Upper lobe of right lung (tissue), 1 donor: Measurements from ENCODE around the gene KANSL1. TPM values are rescaled to one million over a fixed set of nuclear protein-coding genes. Genes with fewer than 3 reads are reported as not detected.

ENCODE experiments used
- ATAC-seq: fragments of 200-7000 bp; cut with Tn5 transposase; one replicate; pipeline ENCODE4 v1.9.1; 2020; ENCODE audit warnings: mild to moderate bottlenecking, moderate library complexity
- DNase-seq: peaks from one replicate; pipeline ENCODE4 v3.0.0-alpha.2; 2020
- H3K27ac ChIP-seq: fragments of 200-600 bp; one replicate; pipeline ENCODE4 v1.8.0; 2022
- H3K27me3 ChIP-seq: fragments of 200-600 bp; one replicate; pipeline ENCODE4 v1.8.0; 2022; ENCODE audit warnings: mild to moderate bottlenecking
- H3K36me3 ChIP-seq: fragments of 200-600 bp; one replicate; pipeline ENCODE4 v1.8.0; 2022
- H3K4me1 ChIP-seq: fragments of 200-600 bp; one replicate; pipeline ENCODE4 v1.8.0; 2022
- H3K4me3 ChIP-seq: fragments of 200-600 bp; one replicate; pipeline ENCODE4 v1.8.0; 2022; ENCODE audit warnings: mild to moderate bottlenecking
- H3K9me3 ChIP-seq: fragments of 200-600 bp; one replicate; pipeline ENCODE4 v1.8.0; 2022
- intact Hi-C: fragments of 100-400 bp; cut with DNase I; formaldehyde crosslinking; loops from one replicate; pipeline ENCODE4 v1.11.0; 2022
- total RNA-seq: library from RNA; stranded (reverse); fragmentation: NEBNext Ultra II Directional; extraction: Animal tissue kit (Norgen Biotek cat#: 25700); gene quantifications from one replicate; pipeline ENCODE4 v1.2.1, GENCODE V29; 2021
- TF ChIP-seq, protein P1 (sequence below): fragments of 200-600 bp; IDR thresholded peaks from one replicate; pipeline ENCODE4 v1.8.0; 2022; ENCODE audit warnings: antibody characterized with exemption
- donor health status: DM: no; HTN: yes; CAD: no; lungs with severe emphysema.

Gene KANSL1
- total RNA-seq, 1 donor from 2014 or later: 69.8 TPM

DNA sequence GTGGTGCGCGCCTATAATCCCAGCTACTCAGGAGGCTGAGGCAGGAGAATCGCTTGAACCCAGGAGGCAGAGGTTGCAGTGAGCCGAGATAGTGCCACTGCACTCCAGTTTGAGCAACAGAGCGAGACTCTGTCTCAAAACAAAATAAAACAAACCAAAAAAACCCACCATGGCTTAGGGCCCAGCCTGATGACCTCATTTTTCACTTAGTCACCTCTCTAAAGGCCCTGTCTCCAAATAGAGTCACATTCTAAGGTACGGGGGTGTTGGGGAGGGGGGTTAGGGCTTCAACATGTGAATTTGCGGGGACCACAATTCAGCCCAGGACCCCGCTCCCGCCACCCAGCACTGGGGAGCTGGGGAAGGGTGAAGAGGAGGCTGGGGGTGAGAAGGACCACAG is 195.6 kb downstream of the KANSL1 start:
- intact Hi-C loops: no loop called here
- TF ChIP-seq, protein P1, sequence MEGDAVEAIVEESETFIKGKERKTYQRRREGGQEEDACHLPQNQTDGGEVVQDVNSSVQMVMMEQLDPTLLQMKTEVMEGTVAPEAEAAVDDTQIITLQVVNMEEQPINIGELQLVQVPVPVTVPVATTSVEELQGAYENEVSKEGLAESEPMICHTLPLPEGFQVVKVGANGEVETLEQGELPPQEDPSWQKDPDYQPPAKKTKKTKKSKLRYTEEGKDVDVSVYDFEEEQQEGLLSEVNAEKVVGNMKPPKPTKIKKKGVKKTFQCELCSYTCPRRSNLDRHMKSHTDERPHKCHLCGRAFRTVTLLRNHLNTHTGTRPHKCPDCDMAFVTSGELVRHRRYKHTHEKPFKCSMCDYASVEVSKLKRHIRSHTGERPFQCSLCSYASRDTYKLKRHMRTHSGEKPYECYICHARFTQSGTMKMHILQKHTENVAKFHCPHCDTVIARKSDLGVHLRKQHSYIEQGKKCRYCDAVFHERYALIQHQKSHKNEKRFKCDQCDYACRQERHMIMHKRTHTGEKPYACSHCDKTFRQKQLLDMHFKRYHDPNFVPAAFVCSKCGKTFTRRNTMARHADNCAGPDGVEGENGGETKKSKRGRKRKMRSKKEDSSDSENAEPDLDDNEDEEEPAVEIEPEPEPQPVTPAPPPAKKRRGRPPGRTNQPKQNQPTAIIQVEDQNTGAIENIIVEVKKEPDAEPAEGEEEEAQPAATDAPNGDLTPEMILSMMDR: no peak
- no peaks in the 10 kb centered on the region for H3K4me1 ChIP-seq
- H3K36me3 ChIP-seq: no peaks in the 10 kb centered on the region
- no peak overlapping the region for H3K27ac ChIP-seq
- H3K27me3 ChIP-seq: no peaks in the 10 kb centered on the region
- no peaks in the 10 kb centered on the region for H3K9me3 ChIP-seq
- no peak for DNase-seq
- no peak for ATAC-seq
- H3K4me3 ChIP-seq: no peak overlapping the region

- Histone ChIP-seq H3K27ac (no peak overlapping the region), H3K4me3 (no peak overlapping the region), H3K27me3 (no peaks in the 10 kb centered on the region), H3K9me3 (no peaks in the 10 kb centered on the region), H3K4me1 (no peaks in the 10 kb centered on the region), H3K36me3 (no peaks in the 10 kb centered on the region)
- TF ChIP-seq, protein P1: no peak
- no peak for DNase-seq
- intact Hi-C loops: no loop called here
- no peak for ATAC-seq
Observed at GRCh38 chr17:45997166-45997565, 196.1 kb downstream of the KANSL1 start.

DNA sequence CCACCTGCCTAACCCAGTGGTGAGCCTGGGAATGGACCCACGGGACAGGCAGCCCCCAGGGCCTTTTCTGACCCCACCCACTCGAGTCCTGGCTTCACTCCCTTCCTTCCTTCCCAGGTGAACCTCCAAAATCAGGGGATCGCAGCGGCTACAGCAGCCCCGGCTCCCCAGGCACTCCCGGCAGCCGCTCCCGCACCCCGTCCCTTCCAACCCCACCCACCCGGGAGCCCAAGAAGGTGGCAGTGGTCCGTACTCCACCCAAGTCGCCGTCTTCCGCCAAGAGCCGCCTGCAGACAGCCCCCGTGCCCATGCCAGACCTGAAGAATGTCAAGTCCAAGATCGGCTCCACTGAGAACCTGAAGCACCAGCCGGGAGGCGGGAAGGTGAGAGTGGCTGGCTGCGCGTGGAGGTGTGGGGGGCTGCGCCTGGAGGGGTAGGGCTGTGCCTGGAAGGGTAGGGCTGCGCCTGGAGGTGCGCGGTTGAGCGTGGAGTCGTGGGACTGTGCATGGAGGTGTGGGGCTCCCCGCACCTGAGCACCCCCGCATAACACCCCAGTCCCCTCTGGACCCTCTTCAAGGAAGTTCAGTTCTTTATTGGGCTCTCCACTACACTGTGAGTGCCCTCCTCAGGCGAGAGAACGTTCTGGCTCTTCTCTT is 196.8 kb downstream of the KANSL1 start:
- DNase-seq: no peak
- Histone ChIP-seq H3K4me1 (no peaks in the 10 kb centered on the region), H3K27me3 (no peaks in the 10 kb centered on the region), H3K36me3 (no peaks in the 10 kb centered on the region), H3K9me3 (no peaks in the 10 kb centered on the region), H3K4me3 (no peak overlapping the region), H3K27ac (no peak overlapping the region)
- ATAC-seq: no peak
- TF ChIP-seq, protein P1: no peak
- intact Hi-C loops: no loop called here

- TF ChIP-seq, protein P1: no peak
- Histone ChIP-seq H3K4me3 (no peak overlapping the region), H3K4me1 (no peaks in the 10 kb centered on the region), H3K9me3 (no peaks in the 10 kb centered on the region), H3K27me3 (no peaks in the 10 kb centered on the region), H3K27ac (no peak overlapping the region), H3K36me3 (no peaks in the 10 kb centered on the region)
- DNase-seq (no peak), ATAC-seq (peak; percentile 47)
- intact Hi-C loops: no loop called here
Observed at GRCh38 chr17:45995627-45996270, 197.5 kb downstream of the KANSL1 start.

- ATAC-seq (no peak), DNase-seq (no peak)
- Histone ChIP-seq H3K36me3 (no peaks in the 10 kb centered on the region), H3K9me3 (no peaks in the 10 kb centered on the region), H3K4me3 (no peak overlapping the region), H3K27ac (no peak overlapping the region), H3K27me3 (no peaks in the 10 kb centered on the region), H3K4me1 (no peaks in the 10 kb centered on the region)
- TF ChIP-seq, protein P1: no peak
- intact Hi-C loops: no loop called here
Observed at GRCh38 chr17:45994987-45995386, 198.2 kb downstream of the KANSL1 start.
